Activated T-cell treated with anti-CD3 and anti-CD28 coated beads, Interleukin-2, amount 50 U/mL, for 48 hours (primary cell): ENCODE data around the gene POP4.
A peak's percentile ranks its signal among the peaks of the same experiment; 100 is the strongest.
"Not testable (repeated sequence)": the region's sequence is repeated elsewhere in the genome, so short reads cannot be mapped to it uniquely, and the experiment has no call there.

Experiments
- DNase-seq, 2 experiments: peaks; one replicate each; pipeline ENCODE4 v3.0.0-alpha.2; 2020

The POP4 gene

DNA sequence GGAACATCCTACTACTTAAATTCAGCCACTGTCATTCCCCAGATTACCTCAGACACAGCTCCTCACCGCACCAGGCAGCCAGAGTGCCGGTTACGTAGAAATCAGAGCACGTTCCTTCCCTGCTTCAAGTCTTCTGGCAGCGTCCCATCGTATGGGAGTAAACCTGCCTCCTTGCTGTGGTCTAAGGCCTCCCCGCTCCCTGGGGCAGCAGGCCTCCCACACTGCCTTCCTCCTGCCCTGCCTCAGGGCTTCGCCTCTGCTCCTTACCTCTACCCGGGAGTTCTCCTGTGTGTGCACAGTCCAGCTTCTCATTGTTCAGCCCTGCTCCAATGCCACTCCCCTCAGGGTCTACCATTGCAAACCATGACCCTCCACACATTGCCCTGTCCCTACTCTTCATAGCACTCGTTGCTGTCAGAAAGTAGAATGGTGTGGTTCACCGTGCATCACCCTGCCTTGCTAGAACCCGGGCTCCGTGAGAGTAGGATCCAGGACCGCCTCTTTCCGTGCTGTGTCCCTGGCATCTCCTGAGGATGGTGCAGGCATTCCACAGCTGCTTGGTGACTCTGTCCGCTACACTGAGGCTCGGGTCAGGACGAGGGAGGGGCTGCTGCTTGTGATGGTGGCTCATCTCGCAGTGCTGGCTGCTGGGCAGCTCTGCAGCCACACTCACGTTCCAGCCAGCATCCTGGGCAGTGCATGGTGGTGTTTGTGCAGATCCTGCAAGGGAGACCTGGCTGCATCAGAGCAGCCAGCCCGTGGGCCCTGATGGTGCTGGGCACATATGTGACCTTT, 6.9 kb downstream of the POP4 start:
- no peak for DNase-seq

DNA sequence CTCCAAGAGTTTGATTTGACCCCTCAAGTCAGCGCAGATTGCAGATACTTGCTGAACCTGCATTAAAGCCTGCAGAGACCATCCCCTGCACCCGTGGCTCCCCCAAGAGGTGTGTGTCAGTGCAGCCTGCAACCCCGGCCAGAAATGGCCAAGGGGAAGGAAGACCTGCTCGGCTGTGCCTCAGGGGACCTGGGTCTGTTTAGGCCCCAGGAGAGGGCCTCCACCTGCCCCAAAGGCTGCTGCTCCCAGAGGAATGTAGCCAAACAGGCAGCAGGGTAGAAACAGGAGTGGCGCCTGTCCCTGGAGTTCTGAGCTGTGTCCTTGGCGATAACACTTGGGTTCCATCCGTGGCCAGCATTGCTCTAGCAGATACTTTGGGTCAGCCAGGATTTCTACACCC, 8.0 kb downstream of the POP4 start:
- DNase-seq: no peak

DNA sequence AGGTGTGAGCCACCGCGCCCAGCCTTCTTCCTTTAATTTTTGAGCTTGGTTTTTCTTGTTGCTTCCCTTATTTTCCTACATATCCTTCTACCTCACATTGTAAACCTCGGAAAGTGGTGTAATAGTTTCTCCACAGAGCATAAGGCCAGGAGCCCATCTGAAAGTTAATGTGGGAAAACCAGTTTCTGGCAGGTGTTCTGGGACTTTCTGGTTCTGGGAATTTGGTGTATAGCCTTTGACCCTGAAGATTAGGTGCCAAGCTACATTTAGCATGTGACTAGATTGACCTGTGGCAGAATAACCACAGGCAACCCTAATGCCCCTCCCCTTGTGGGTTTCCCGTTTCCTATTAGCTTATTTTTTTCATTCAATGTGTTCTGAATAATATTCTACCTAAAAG, 8.7 kb downstream of the POP4 start:
- no peak for DNase-seq

DNA sequence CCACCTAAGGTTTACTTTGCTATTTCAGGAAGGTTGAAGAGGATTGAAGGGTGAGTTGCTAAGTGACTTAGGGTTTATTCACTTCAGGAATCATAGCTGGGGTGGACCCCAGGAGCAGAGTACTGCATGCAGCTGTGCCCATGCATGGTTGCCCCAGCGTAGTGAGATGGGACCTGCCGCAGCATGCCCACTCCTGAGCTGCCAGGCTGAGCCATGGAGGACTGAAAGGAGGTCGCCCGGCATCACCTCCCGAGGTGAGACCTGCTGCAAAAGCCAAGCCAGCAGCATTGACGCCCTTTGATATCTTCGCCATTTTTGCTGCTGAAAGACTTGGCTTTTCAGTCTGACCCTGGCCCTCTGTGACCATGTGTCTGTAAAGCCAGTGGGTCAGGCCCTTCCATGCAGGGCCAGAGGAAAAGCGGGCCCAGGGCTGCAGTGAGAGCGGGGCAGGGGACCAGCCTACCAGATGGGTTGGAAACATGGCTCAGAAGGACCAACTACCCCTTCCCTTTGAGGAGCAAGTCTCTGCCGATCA, 9.9 kb downstream of the POP4 start:
- DNase-seq: no peak

DNA sequence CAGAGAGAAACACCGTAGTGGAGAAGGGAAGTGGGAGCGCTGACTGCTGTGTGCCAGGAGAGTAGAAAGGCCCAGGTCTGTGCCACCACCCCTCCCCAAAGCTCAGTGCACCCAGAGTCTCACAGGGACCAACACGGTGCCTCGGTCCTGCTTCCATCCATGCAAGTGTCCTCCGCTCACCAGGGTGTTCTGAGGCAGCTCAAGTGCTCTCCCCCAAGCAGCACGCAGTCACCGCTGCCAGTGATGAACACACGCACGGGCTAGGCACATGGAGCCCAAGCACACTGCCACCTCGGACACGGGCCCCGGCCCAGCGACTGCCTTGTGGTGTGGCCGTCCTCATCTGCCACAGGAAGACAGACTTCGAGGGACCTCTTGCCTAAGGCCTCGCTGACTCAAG, 10.5 kb downstream of the POP4 start:
- DNase-seq: no peak

DNA sequence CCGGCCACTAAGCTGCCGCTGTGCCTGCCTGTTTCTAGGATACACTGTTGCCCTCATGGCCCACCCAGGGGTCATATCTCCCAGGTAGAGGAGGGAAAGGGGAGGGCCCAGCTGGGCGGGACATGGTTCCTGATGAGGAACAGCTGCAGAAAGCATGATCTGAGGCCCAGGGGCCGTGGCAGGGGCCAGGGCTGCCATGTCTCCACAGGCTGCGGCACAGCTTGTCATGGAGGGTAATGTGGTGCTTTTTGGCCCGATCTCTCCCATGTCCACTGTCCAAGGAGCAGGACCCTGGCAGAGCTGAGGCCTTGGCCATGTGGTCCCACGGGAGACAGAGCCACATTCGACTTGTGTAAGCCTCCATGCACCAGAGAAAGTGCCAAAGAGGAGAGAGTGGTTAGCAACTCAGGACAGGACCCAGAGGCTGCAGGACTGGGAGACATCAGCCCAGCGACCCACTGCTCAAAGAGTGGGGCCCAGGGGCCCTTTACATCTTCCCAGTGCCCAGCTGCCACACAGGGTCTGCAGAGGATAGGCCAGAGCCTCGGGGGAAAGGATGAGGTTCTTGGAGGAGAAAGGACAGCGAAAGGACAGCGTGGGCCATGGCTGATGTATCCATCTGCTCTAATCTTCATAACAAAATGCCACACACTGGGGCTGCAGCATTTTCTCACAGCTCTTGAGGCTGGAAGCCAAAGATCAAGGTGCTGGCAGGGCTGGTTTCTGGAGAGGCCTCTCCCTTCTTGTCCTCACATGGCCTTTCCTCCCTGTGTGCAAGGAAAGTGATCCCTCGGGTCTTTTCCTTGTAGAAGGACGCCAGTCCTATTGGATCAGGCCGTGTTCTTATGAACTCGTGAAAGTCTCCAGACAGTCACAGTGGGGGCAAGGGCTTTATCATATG, 11.5 kb downstream of the POP4 start:
- no peak for DNase-seq

DNA sequence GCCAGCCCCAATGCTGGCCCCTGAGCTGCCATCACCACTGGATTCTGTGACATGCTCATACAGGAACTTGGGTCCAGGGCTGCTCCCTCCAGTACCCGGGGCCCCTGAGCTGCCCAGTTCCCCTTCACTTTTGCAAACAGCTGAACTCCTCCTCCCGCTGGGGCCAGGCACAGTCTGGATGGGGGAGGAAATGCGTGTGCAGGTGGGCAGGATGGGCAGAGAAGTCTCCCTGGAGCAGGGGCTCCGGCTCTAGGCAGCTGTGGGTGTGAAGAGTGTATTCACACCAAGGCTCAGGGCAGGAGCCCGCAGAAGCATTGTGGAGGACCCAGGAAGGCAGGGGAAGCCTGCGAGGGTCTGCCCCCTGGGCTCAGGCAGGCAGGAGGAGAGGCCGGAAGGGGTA, 12.4 kb downstream of the POP4 start:
- no peak for DNase-seq

DNA sequence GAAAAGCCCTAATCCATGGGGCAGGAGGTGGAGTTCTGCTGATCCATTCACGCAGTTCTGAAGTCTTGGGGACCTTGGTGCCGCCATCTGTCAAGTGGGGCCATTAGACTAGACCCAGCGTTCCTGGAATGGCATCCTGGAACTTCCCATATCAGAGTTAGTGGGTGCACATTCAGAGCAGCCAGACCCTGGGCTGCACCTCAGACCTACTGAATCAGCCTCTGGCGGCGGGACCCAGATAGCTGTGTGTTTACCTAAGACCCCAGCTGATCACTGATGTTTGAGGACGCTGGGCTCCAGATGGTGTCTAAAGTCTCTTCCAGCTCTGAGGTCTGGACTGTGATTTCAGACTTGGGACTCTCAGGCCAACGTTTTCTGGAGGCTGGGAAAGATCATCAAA, 12.8 kb downstream of the POP4 start:
- no peak for DNase-seq

DNA sequence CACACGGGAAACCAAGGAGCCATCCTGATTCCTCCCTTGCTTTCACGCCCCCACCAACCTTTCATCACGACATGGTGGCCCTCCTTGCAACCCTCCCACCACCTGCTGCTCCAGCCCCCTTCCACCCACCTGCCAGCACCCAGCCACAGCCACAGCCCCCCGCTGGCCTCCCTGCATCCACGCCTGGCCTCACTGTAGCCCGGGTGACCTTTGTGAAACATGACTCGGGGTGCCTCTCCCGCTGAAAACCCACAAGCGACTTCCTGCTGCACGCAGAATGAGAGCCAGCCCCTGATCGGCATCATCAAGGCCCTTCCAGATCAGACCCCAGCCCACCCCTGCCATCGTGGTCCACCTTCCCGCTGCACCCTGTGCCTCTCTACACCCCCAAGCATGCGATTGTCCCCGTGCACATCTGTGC, 14.9 kb downstream of the POP4 start:
- DNase-seq: peak; percentile 78 to 81

DNA sequence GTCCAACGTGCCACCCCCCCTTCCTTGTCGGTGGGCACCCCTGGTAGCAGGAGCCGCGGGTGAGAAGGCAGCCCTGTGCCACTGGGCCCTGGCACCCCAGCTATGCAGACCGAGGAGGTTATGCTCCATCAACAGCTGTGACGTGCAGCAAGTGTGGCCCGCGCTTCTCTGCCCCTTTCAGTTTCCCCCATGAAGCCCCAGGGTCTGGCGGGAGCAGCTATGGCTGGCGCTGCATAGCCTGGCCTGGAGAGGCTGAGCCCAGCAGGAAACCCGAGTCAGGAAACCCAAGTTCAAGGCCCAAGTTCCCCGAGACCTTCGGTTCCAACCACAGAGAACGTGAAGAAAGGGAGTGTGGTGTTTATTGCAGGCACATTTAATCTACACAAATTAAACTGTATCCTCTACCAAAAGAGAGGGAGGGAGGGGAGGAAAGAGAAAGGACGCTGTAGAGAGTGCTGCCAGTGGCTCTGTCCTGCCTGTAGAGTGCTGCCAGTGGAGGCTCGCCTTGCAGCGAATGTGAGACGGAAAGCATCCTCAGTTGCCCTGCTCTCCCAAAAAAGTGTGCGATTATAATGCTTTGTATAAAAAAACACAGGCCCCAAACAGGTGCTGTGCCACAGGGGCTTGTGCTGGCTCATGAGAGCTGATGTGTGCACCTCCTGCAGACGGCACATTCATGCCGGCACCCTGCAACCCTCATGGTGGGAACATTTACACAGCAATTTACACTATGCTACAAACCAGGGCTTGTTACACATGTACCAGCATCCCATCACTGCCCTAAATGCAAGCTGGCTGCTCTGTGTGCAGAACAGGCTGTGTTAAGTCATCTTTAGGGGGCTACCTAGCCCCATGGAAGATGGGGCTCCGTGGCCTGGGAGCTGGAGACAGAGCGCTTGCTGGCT, 16.3 kb downstream of the POP4 start:
- peak; percentile 65 to 68 for DNase-seq

DNA sequence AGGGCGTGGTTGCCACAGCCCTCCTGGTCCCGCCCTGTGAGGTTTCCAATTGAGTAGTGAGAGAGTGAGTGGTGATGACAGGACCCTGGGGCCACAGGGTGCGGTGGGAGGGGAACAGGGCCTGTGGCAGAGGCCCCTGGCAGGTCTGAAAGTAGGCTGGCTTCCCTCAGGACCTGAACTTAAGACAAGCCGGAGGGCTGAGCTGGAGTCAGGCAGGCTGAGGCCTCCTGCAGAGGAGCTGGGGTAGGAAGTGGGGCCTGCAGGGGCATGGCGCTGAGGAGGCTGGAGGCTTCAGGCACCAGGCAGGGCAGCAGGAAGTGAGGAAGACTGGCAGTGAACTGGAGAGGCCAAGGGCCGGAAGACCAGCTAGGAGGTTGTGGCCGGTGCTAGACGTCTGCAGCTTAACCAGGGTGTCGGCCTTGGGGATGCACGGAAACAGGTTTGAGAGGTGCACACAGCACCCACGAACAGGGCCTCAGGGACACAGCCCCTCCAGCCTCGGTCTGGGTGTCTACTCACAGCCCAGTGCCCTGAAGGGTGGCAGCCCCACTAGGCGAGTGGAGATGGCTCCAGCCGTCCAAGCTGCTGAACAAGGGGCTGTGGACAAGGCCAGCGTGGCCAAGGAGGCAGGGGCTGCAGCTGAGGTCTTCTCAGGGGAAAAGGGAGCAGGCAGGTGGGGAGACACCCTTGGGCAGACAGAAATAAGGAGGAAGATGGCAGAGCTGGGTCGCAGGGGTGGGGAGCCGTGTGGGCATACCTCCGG, 17.8 kb downstream of the POP4 start:
- DNase-seq: peak; percentile 84 to 87

DNA sequence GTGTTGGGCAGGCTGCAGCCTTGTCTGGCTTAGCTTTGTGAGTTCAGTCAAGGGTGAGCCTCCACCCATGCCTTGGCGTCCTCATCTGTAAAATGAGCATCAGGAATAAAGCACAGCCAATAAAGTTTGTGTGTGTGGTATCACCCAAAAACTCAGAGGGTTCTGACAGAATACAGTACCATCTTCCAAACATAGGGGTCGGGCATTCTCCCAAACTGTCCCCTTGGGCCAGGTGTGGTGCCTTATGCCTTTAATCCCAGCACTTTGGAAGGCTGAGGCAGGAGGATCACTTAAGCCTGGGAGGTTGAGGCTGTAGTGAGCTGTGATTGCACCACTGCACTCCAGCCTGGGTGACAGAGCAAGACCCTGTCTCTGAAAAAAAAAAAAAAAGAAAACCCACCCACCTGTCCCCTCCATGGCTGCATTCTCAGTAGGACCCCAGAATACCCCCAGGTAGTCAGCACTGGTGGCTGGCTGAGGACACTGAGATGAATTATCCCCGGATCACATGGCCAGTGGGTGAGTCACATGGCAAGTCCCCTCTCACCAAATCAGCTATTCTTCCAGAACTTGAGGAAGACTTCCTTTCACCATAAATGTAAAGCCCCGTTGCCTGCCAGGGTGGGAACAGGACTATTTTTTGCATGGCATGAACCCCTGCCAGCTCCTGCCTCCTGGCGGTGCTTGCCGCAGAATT, 18.6 kb downstream of the POP4 start:
- DNase-seq: no peak

DNA sequence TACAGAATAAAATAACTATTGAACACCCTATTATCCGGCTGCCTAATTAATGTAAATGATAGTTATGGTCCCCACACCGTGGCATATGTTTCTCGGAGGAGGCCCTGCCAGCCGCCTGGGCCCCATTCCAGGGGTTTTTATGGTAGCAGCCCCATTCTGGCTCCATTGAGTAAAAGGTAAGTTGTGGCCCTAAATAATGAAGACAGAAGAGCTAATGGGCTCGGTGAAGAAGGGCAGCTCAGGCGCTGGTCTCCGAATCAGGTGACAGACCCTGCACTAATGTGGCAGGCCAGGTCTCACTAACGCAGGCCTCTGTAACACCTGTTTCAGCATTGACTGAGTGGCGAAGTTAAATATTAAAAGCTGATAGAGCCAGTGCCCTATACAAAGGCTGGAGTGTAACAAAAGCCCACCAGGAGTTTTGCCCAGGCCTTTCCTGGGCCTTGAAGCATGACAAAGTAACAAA, 19.1 kb downstream of the POP4 start:
- no peak for DNase-seq

DNA sequence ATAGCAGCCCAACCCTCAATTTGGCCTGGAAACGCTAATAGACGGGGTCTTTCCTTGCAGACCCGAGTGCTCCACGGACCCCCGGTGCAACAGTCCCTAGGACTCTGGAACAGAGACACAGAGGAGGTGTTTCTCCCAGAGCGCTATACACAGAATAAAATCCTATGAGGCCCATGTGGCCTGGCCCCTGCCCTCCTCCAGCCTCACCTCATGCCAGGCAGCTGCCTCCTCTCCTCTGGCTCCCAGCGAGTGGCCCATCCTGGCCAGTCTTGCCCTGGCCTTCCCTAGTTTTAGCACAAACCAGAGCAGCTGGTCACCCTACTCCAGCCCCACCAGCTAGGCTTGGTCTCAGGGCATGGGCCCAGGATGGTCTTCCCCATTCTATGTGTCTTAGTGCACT, 20.3 kb downstream of the POP4 start:
- no peak for DNase-seq

DNA sequence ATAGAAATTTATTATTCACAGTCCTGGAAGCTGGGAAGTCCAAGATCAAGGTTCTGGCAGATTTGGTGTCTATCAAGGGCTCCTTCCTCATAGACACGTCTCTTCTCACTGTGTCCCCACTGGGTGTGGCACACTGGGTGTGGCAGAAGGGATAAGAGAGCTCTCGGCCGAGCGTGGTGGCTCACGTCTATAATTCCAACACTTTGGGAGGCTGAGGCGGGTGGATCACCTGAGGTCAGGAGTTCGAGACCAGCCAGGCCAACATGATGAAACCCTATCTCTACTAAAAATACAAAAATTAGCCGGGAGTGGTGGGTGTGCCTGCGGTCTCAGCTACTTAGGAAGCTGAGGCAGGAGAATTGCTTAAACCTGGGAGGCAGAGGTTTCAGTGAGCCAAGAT, 20.7 kb downstream of the POP4 start:
- not testable (repeated sequence) for DNase-seq

DNA sequence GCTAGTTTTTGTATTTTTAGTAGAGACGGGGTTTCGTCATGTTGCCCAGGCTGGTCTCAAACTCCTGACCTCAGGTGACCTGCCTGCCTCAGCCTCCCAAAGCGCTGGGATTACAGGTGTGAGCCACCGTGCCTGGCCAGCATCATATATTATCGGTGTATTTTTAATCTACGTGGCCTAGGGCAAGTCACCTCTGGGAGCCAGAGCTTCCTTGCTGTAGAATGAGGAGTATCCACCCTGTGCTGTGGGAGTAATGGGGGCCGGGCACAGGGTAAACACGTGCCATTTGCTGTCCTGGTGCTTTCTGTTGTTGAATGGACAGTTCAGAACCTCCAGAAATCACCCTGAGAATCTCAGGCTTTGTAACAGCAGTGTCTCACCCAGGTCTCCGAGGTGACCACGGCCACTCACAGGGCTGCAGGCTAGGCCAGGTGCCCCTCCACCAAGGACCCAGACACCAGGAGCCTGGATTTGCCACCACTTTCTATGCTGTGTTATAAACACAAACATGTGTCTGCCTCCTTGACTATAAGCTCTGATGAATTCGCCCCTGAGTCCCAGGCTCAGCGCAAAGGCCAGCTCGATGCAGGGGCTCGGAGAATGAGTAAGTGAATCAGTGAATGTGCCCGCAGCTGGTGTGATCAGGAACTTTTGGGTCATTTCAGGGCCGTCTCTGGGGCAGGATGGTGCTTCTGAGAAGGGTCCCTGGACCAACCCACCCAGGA, 22.7 kb downstream of the POP4 start:
- no peak for DNase-seq

DNA sequence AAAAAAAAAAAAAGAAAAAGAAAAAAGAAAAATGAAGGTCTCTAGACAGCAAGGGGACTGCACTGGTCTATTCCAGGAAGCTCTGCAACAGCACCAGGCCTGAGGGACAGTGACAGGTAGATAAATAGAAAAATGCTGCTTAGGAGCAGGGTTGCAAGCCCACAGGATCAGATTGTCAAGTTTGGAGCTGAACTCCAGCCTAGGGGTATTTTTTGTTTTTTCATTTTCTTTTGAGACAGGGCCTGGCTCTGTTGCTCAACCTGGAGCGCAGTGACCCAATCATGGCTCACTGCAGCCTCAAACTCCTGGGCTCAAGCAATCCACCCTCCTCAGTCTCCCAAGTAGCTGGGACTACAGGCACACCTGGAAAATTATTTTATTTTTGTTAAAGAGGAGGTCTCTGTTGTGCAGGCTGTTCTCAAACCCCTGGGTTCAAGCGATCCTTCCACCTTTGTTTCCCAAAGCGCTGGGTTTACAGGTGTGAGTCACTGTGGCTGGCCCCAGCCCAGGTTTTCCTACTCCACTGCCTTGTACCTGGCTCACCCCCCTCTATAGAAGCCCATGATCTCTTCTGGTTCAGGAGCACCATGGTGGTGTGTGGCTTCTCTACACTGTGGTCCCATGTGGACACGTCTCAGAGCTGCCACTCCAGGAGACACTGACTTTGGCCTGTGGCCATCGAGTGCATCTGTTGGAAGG, 23.9 kb downstream of the POP4 start:
- DNase-seq: no peak

DNA sequence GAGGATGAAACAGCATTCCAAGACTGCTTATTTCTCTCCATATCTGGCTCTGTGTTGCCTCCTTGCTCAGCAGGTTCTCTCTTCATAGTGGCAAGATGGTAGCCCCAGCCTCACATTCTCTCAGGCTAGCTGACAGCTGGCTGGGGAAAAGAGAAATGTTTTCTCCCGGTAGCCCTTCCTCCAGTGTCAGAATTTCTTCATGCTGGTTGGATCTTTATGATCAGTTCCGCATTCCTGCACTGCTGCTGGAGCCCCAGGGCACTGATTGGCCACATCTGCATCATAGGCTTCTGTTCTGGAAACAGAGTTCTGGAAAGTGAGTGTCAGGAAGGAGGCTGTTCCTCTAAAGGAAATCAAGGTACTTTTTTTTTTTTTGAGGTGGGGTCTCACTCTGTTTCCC, 24.6 kb downstream of the POP4 start:
- DNase-seq: no peak

DNA sequence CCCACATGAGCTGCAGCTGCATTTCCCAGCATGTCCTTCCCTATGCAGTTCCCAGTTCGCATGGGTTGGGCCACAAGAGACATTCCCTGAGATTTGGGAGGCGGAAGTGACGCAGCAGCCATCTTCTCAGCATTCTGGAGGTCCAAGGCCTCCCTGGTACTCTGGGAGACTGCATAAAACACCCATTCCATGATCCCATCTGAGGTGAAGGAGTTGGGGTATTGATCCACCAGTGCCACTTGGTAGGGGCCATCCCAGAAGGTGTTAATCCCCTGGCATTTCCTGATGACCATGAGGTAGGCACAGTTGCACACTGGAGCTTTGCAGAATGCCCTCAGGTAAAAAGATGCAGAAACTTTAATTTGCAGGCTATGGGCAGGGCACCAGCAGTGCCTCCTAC, 25.4 kb downstream of the POP4 start:
- DNase-seq: no peak

DNA sequence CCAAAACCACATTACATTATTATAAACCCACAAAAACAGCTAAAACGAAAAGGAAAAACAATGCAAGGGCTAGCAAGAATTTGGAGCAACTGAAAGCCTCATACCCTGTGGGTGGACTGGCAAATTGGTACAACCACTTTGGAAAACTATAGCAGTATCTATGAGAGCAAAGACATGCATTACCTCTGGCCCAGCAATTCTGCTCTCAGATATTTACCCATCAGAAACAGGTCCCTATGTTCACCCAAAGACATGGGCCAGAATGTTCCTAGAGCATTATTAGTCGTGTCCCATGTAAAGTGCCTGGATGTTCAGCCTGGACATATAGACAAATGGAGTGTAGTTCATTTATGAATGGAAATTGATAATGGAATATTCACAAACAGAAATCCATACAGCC, 27.9 kb downstream of the POP4 start:
- no peak for DNase-seq
